ENCODE results near the gene CDS1.
A peak's percentile ranks its signal among the peaks of the same experiment; 100 is the strongest.

CDS1 gene

DNA sequence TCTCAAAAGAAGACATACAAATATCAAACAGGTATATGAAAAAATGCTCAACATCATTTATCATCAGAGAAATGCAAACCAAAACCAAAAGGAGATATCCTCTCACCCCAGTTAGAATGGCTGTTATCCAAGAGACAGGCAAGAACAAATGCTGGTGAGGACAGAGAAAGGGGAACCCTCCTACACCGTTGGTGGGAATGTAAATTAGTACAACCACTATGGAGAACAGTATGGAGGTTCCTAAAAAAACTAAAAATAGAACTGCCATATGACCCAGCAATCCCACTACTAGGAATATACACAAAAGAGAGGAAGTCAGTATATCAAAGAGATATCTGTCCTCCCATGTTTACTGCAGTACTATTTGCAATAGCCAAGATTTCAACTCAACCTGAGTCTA, 83.5 kb downstream of the CDS1 start:
- no peak for TF ChIP-seq CTCF (IDR thresholded peaks at IDR 0.05; ENCODE audit: insufficient read depth, low read depth, low read length, missing control alignments)
- no peak overlapping the region for H3K4me3 ChIP-seq (ENCODE audit: low read depth, low read length)
- no peak for DNase-seq (ENCODE audit: low read depth)

DNA sequence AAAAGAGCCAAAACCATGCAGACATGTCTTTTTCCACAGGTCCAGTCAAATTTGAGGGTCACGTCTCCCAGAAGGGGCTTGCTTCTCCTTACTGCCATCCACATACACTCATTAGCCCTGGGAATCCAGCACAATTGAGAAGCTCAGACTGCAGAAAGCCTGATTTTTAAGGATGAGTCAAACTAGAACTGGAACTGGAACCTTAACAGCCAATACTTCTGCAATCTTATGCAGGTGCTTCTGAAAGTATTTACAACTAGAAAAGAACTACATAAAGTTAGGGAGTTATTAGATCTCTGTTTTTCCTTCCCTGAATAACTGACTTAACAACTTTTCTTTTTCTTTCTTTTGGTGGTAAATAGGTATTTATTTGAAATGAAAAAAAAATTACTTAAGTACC, 86.3 kb downstream of the CDS1 start:
- no peak for TF ChIP-seq CTCF (IDR thresholded peaks at IDR 0.05; ENCODE audit: insufficient read depth, low read depth, low read length, missing control alignments)
- DNase-seq (ENCODE audit: low read depth): peak; percentile 13

GRCh38 chr4:84672177-84672576, 89.2 kb downstream of the CDS1 start:
- no peak overlapping the region for H3K4me3 ChIP-seq (ENCODE audit: low read depth, low read length)
- no peak for DNase-seq (ENCODE audit: low read depth)
- no peak for TF ChIP-seq CTCF (IDR thresholded peaks at IDR 0.05; ENCODE audit: insufficient read depth, low read depth, low read length, missing control alignments)

More for the DNA sequence above, 86.3 kb downstream of the CDS1 start:
- H3K4me3 ChIP-seq (ENCODE audit: low read depth, low read length): no peak overlapping the region

DNA sequence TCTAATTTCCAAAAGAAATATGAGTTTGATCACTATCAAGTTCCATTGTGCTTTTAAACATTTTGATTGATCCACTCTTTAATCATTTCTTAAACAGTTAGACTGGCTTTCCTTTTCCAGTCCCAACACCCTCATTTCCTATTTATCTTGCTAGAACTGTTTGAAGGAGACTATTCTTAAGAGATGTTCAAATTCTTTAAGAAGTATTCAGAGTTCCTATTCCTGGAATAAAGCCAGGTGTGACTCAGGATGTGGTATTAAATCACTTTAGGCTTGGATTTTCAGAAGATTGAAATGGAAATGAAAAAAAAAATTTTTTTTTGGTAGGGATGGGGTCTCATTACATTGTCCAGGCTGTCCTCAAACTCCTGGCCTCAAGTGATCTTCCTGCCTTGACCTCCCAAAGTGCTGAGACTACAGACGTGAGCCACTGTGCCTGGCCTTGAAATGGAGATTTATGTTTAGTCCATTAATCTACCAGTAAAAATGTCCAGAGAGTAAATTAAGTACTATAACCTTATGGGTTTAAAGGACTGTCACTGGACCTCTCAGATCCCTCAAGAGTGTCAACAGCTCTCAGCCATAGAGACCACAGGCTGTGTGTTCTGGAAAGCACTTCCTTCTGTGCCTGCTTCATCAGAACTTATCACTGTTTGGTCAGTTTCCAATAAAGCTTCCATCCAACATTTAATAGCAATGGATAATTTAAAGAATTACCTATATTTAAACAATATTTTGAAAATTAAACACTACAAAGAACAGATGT, 90.7 kb downstream of the CDS1 start:
- DNase-seq (ENCODE audit: low read depth): no peak
- no peak for TF ChIP-seq CTCF (IDR thresholded peaks at IDR 0.05; ENCODE audit: insufficient read depth, low read depth, low read length, missing control alignments)
- H3K4me3 ChIP-seq (ENCODE audit: low read depth, low read length): no peak overlapping the region

DNA sequence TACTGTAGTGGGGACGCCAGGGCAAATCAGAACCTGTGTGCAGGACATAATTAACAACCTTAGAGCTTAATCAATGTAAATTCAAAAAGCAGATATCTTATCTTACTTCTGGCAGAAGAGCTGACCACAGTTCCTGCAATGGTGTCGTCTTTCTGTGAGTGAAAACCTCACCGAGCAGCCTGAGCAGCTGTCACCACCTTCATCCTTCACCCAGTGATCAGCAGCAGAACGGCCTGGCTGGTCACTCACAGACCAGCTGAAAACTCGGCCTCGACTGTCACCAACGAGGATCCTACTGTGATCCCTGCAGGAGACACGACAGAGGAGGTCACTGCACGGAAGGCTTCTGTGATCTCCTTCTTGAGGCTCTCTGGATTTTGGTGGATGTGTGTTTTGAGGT, 94.2 kb downstream of the CDS1 start:
- TF ChIP-seq CTCF (IDR thresholded peaks at IDR 0.05; ENCODE audit: insufficient read depth, low read depth, low read length, missing control alignments): no peak
- no peak overlapping the region for H3K4me3 ChIP-seq (ENCODE audit: low read depth, low read length)
- no peak for DNase-seq (ENCODE audit: low read depth)

DNA sequence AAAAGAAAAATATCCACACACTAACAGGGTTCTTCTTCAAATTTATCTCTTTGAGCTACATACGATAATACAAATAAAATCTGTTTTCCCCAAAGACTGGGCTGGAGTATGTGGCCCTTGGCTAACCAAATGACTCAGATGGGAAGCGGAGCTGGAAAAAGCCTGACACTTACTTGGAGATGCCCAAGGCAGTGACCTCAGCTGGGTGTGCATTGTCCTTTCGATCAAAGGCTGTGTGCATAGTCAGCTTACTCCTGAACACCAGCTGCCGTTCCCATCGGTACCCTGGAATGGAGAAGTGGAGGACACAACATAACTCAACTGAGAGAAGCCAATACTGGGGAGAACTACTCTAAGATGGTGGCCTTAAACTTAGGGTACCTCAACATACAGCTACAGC, 95.1 kb downstream of the CDS1 start:
- no peak for TF ChIP-seq CTCF (IDR thresholded peaks at IDR 0.05; ENCODE audit: insufficient read depth, low read depth, low read length, missing control alignments)
- H3K4me3 ChIP-seq (ENCODE audit: low read depth, low read length): no peak overlapping the region
- no peak for DNase-seq (ENCODE audit: low read depth)

Measured in GM12865 (cell line).